NCI-H510A treated with DMSO at 0.1 percent for 48 hours (cell line): ENCODE results near the gene TMEM238.
A peak's percentile ranks its signal among the peaks of the same experiment; 100 is the strongest.
"Not testable (repeated sequence)": the region's sequence is repeated elsewhere in the genome, so short reads cannot be mapped to it uniquely, and the experiment has no call there.

Experiments
- DNase-seq: peaks from one replicate; lab custom pipeline; 2025; lab: John Stamatoyannopoulos, UW

The TMEM238 gene, protein sequence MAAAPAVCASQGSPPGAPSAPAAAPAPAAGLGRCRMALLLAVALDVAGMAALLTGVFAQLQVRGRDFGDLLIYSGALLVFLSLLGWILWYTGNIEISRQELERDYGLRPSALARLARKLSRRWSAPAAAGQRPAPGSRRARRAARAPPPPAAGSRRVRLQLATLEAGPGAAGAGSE

DNA sequence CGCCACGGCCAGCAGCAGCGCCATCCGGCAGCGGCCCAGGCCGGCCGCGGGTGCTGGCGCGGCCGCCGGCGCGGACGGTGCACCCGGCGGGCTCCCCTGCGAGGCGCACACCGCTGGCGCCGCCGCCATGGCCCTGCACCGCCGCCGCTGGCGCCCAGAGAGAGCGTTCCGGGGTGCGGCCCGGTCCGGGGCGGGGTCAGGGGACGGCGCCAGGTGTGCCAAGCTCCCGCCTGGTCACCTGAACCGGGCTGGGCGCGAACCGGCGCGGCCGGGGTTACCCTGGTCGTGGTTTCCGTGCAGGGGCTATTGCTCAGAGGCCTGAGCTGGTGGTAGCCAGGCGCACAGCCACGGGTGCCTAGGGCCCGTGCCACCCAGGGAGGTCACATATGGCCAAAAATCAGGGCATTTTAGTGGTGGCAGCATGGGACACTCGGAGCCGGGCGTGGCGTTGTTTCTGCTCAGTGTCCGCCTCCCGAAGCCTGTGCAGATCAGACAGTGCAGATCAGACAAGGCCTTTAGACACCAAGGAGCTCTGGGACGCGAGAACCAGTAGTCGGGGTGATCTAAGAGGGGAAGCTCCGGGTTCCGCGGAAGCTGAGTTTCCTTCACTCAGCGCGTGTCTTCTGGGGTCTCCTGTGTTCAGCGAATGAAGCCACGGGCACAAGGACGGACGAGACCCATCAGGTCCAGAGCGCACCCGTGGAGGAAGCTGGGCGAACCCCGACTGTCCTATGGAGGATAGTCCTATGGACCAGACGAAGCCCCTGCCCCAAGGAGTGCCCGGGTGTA lies at the start of gene TMEM238:
TMEM238 (minus strand) TSS at position 162 of the 789 bp plus-strand sequence; CDS start at position 129, 33 bp downstream.
- peak; percentile 48 for DNase-seq

DNA sequence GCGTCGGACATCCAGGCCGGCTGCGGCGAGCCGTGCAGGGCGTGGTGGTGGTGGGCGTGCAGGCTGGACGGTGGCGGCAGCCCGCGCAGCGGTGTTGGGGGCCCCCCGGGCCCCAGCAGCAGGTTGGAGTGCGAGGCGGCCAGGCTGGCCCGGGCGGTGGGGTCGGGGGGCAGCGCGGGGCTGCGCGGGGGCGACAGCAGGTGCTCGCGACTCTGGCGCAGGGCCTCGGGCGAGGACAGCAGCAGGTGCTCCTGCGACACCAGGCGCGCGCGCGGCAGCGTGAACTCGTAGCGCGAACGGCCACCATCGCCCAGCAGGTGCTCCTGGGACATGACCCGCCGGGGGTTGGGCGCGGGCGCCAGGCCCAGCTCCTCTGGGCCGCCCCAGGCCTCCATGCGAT lies 49.2 kb upstream of the TMEM238 start:
- no peak for DNase-seq

DNA sequence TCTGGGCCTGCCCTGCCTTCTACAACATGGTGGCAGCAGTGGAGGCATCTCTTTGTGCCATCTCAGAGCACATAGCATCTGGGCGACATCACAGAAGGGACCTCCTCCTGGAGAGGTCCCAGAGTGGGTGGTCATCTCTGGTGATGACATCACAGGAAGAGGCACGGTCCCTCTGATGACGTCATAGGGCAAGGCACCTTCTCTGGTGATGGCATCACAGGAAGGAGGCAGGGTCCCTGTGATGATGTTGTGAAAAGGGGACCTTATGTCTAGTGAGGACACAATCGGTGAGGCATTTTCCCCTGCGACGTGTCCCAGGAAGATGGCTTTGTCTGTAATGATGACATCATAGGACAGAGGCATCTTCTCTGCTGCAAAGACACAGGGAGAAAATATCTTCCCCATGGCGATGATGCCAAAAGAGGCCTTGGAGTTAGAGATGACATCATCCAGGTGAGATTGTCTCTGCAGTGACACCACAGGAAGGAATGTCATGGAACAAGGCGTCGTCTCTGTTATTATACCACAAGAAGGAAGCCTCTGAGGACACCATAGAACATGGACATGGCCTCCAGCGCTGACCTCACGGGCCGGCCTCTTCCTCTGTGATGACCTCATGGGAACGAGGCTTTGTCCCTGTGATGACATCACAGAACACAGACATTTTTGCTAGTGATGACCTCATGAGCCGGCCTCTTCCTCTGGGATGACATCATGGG lies 48.3 kb upstream of the TMEM238 start:
- no peak for DNase-seq

DNA sequence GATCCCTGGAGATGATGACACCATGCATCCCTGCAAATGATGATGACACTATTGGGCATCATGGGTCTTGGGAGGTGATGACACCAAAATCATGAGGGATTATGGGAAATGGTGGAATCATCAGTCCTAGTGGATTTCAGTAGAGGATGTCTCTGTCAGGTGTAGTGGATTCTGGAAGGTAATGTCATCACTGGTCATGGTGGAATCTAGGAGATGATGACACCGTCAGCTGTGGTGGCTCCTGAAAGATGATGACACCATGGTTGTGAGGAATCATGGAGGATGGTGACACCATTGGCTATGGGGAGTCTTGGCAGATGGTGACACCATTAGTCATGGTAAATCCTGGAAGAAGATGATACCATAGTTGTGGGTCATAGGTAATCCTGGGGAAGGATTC lies 47.1 kb upstream of the TMEM238 start:
- no peak for DNase-seq

DNA sequence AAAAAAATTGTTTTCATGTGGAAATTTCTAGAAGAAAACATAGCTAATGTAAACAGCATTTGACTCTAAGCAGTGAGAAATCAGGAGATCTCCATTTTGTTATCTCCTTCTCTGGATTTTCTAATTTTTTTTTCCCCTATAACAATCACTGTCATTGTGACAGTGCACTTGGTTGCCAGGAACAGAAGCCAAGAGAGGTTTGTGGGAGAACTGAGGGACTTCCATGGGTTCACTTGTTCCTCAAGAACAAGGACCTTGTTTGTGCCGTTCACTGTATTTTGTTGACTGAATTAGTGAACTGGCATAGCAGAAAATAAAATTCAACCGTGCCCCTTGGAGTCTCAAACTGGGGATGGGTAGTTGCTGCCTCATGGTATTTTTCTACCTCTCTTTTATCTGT lies 42.0 kb upstream of the TMEM238 start:
- DNase-seq: no peak

DNA sequence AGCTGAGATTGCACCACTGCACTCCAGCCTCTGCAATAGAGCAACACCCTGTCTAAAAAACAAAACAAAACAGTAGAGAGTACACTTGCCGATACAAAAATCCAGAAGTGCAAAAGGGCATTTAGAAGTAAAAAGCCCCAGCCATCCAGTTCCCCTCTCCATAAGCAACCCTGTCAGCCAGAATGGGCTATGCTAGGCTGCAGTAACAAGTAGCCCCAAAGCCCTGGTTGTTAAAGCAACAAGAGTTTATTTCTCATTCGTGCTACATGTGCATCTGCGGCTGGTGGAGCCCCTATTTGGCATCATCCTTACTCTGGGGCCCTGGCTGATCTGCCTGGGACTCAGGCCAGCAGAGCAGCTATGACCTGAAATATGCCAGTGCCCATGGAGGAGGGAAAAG lies 40.4 kb upstream of the TMEM238 start:
- DNase-seq: no peak

DNA sequence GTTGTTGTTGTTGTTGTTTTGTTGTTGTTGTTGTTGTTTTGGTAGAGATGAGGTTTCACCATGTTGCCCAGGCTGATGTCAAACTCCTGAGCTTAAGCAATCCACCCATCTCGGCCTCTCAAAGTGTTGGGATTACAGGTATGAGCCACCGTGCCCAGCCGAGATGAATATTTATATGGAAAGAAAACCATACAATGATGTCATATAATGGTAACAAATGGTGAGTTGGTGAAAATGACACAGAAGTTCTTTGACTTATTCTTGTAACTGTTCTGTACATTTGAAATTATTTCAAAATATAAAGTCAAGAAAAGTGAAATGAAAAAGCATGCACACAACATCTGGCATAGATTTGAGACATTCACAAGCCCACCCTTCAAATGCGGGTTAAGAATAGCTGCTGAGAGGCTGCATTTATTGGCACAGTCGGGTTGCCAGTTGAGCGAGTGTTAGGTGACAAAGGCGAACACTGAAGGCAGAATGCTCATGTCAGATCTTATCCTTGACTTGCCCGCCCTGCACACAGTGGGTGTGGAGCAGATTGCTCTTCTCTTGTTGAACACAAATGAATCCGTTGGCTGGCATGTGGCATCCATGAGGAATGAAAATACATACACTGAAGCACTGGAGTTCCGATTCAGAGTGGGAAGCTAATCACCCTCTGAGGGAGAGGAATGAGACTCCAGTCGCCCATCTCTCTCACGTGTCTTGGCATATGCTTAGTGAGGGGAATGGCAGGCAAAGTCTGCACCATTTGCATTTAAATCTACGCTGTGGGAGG lies 39.3 kb upstream of the TMEM238 start:
- no peak for DNase-seq

DNA sequence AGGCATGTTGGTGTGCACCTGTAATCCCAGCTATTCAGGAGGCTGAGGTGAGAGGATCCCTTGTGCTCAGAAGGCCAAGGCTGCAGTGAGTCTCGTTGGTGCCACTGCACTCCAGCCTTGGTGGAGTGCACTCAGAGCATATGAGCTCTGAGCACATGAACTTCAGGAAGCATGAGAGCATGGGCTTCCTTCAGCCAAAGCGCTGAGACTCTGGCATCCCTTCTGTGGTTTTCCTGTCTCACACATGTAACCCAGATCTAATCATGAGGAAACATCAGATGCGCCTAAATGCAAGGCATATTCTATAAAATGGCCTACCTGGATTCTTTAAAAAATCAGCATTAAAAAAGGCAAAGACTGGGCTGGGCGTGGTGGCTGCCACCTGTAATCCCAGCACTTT lies 37.2 kb upstream of the TMEM238 start:
- DNase-seq: not testable (repeated sequence)

DNA sequence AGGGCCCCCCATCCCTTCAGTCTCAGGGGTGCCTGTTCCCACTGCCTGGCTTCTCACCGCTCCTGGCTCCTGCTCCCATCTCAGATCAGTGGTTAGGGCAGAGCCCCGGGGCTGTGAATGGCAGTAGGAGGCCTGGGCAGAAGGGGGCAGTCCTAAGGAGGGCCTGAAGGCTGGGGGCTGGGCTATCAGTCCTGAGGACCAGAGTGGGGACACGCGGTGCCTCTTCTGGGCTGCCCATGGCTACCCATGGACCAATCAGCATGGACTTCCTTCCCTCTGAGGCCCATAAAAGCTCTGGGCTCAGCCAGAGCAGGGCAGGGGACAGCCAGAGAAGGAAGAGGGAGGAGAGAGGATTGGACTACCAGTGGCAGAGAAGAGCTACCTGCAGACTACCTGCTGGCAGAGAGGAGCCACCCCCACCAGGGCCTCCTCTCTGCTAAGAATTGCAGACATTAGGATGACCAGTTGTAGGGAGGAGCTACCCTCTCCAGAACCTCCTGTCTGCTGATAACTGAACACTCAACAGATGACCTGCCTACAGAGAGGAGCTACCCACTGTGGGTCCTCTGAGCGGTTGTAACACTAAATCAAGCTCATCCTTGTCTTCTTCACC lies 35.6 kb upstream of the TMEM238 start:
- DNase-seq: no peak

DNA sequence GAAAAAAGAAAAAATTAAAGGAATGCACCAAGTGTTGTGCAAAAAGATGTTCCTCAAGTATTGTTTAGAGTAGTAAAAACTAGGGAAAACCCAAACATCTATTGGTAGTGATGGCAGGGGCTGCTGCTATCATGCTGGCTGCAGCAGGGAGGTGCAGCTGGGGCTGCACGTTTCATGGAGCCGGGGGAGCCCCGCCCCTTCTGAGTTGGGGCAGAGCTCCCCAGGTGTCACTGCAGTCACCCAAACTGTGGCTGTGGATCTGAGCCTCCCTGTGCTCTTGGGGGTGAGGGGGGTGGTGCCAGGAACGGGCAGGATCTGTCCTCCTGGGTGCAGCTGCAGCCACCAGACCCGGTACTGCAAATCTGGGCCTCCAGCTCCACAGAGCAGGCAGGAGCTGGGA lies 35.0 kb upstream of the TMEM238 start:
- no peak for DNase-seq

DNA sequence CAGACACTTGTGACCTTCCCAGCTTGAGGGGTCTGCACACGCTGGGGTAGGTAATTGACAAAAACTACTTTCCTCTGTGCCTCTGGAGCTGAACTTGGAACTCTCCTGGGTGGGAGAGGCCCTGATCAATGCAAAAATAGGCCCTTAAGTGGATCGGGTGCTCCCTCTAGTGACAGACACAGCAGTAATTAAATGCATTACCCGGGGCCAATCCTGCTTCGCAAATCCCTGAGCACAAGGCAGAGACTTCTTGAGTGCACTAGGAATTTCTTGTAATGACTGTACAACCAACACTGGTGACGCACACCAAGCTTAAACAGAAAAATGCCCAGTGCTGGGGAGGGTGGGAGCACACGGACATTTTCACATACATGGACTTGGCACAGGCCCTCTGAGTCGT lies 34.1 kb upstream of the TMEM238 start:
- DNase-seq: peak; percentile 44

DNA sequence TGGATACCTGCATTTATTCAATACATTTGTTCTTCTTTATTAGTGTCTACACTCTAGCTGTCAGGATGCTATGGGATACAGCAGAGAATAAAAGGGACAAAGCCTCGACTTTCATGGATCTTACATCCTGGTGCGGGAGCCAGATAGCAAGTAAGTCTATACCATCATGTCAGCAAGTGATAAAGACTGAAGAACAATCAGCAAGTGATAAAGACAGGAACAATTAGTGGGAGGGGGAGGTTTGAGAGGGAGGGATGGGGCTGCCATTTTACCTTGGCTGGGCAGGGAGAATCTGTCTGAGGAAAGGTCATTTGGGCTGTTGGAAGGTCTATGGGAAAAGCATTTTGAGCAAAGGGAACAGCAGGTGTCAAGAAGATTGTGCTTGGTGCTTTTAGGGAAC lies 26.1 kb upstream of the TMEM238 start:
- no peak for DNase-seq

DNA sequence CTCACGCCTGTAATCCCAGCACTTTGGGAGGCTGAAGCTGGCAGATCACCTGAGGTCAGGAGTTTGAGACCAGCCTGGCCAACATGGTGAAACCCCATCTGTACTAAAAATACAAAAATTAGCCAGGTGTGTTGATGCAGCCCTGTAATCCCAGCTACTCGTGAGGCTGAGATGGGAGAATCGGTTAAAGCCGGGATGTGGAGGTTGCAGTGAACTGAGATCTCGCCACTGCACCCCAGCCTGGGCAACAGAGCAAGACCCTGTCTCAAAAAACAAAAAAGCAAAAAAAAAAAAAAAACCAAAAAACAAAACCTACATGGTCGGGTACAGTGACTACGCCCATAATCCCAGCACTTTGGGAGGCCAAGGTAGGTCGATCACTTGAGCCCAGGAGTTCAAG lies 25.1 kb upstream of the TMEM238 start:
- DNase-seq: not testable (repeated sequence)

DNA sequence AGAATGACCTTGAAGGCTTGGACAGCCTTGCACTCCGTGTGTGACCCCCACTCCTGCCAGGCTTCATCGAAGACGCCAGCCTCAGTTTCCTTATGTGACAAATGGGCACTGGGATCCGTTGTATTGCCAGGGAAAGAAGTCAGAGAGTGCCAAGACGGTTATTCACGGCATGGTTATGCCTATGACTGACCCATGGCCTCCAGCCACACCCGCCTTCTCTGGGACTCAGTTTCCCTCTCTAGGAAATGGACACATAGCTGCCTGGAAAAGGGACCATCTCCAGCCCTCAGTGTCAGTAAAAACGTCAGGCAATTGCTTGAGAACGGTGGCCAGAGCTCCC lies 24.4 kb upstream of the TMEM238 start:
- no peak for DNase-seq

DNA sequence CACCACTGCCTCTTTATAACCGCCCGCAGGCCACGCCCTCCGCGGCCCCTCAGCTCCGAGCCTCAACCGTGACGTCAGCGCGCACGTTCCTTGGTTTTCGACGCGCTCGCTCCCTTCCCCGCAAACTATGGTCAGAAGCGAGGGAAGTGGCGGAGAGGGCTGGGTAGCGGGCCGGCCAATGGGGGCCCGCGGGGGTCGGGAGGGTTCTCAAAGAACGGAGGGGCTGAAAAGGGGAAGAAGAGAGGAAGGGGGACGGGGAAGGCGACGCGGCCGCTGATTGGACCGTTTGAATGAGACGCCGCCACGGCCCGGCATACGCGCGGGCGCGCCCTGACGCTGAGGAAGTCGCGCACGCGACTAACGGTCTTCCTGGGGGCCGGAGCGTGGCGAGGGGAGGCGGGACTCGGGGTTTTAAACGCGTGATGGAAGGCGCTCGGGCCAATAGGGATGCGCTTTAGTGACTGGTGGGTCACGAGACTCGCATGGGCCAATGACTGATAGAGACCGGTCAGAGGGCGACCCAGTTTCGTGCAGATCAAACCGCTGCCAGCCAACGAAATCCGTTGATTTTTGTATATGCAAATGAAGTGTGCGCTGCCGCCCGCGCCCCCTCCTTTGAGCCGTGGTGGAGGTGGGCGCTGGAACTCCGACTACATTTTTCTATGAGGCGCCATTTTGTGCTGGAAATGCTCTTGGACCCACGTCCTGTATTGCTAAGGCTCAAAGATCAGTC lies 23.9 kb upstream of the TMEM238 start:
- DNase-seq: peak; percentile 98

DNA sequence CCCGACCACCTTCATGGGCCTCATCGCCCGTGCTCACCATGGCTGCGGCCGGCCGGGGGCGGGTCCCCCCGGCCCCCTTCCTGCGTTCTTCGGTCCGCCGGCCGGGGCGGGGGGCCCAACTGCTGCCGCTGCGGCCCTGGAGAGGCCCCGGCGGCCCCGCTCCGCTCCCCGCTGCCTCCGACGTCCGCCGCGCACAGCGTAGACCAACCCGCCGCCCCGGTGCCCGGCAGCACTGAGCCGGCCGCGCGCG lies 23.4 kb upstream of the TMEM238 start, which contains the start of gene UBE2S:
UBE2S (minus strand) TSS at position 239 of the 250 bp plus-strand sequence; CDS start at position 40, 199 bp downstream.
- not testable (repeated sequence) for DNase-seq

DNA sequence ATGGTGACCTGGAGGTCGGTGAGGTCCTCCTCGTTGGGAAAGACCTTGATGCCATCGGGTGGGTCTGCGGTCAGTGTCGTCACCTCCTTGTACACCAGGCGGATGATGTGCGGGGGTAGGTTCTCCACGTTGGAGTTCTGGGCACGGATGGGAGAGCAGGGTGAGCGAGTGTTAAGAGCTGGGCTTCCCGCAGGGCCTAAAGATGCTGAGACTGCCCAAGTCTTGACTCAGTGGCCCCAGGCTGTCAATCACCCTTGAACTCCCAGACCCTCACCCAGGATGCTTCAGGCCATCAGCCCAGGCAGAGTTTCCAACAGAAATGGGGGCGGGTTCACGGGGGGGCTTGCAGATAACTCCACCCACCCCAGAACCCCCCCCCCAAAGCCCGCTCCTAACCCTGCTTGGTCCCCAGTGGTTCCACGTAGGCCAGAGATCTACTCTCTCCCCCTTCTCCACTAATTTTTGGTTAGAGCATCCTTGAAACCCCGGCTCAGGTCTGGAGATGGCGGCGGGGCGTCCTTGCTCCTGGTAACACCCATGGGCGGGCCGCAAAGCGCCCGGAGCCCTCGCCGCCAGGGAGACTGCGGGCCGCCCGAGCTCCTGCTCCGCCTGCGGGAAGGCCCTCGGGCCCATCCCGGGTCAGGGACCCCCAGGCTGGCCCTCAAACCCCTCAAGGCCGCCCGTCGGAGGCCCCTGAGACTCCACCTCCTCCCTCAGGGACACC lies 22.9 kb upstream of the TMEM238 start:
- no peak for DNase-seq

DNA sequence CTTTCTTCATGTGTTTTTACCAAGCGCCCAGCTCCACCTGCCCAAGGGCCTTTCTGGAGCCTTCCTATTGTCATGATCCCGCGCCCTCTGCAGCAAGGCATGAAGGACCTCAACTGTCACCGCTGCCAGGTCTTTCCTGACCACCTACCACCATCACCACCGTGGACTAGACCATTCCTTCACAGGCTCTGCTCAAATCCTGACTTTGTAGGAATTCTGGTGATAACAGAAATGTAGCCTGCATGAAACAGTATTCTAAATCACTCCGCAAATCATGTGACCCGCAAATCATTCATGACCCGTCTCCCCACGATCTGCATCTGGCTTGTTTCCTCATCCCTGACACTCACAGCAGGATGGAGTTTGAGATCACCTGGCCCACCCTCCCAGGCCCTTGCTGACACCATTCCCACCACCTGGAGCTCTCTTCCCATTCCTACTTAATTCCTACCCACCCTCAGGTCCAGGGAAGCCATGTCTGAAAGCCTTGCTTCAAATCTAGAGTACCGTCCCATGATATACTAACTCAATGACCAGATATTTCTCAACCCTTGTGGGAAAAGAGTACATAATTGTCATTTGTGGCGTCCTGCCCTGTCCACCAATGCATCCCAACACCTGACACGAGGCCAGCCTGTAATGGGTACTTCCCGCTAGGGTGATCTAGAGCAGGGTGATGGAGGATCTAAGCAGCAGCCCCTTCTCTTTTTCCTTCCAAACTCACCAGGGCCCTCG lies 22.2 kb upstream of the TMEM238 start:
- DNase-seq: no peak

DNA sequence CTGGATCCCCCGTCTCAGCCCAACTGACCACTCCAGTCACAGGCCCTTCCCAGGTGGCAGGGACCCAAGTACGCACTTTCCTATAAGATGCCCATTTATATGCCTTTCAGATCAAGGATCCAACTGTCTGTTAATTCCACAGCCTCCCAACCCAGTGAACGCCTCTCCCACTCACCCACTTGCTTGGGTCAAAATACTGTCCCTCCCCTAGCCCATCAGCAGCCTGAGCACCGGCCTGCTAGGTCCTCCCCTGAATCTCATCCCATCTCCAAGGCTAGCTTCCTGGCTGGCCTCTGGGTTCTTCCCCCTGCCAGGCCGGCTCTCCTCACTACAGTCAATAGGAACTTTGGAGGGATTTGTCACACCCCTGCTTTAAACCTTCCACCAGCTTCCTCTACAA lies 21.5 kb upstream of the TMEM238 start:
- DNase-seq: no peak

DNA sequence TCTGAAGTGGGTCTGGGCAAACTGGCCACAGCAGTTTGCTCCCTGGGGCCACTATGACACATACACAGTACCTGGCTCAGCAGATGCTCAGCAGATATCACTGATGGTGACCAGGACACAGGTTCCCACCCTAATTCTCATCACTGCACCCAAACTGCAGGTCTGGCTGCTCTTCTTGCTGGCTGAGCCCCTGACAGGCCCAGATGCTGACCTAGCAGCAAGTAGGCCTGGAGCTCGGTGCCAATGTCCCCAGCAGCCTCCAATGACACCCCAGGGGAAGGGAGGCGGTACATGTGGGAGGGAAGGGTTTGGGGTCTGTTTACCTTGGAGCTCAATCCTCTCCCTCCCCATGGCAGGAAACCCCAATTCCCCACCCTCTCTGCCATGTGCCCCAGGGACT lies 18.4 kb upstream of the TMEM238 start:
- no peak for DNase-seq
